Neuronal stem cell (in vitro differentiated cells): ENCODE data around the gene ROM1.

ENCODE experiments used
- DNase-seq: peaks from one replicate; pipeline ENCODE4 v3.0.0-alpha.2; 2013; ENCODE audit warnings: low spot score
- H2AFZ ChIP-seq: one replicate; pipeline ENCODE4 v1.6.1; 2013; ENCODE audit warnings: mild to moderate bottlenecking, low read length, inconsistent platforms
- H2AK5ac ChIP-seq: 2 replicates; pipeline ENCODE4 v1.6.1; 2013; ENCODE audit warnings: low read depth, mild to moderate bottlenecking, inconsistent platforms, low read length, moderate library complexity, mixed read lengths
- H2BK120ac ChIP-seq: 2 replicates; pipeline ENCODE4 v1.6.1; 2013; ENCODE audit warnings: low read depth, mild to moderate bottlenecking, inconsistent platforms, low read length, moderate library complexity, mixed read lengths
- H2BK12ac ChIP-seq: one replicate; pipeline ENCODE4 v1.6.1; 2013; ENCODE audit warnings: low read length, inconsistent platforms
- H2BK15ac ChIP-seq: 2 replicates; pipeline ENCODE4 v1.6.1; 2013; ENCODE audit warnings: mild to moderate bottlenecking, low read length, inconsistent platforms, mixed read lengths
- H2BK5ac ChIP-seq: one replicate; pipeline ENCODE4 v1.6.1; 2013; ENCODE audit warnings: inconsistent platforms, mild to moderate bottlenecking, low read length, moderate library complexity
- H3K14ac ChIP-seq: one replicate; pipeline ENCODE4 v1.6.1; 2013; ENCODE audit warnings: low read length, inconsistent platforms
- H3K18ac ChIP-seq: 2 replicates; pipeline ENCODE4 v1.6.1; 2013; ENCODE audit warnings: low read length, inconsistent platforms
- H3K23ac ChIP-seq: 2 replicates; pipeline ENCODE4 v1.6.1; 2013; ENCODE audit warnings: low read depth, mild to moderate bottlenecking, mixed read lengths, low read length, inconsistent platforms; ENCODE audit not compliant: poor library complexity
- H3K27ac ChIP-seq: replicated peaks from 3 replicates; pipeline ENCODE4 v1.5.1; 2013; ENCODE audit warnings: low read length, inconsistent platforms
- H3K27me3 ChIP-seq, 3 experiments: 2 replicates each; pipeline ENCODE4 v1.6.1; 2013; ENCODE audit warnings: low read length in 3 of 3, mild to moderate bottlenecking in 2 of 3, inconsistent platforms in 1 of 3, low read depth in 1 of 3, mixed read lengths in 1 of 3, moderate library complexity in 1 of 3; ENCODE audit not compliant: control insufficient read depth in 3 of 3, insufficient read depth in 3 of 3
- H3K36me3 ChIP-seq, 2 donors: replicated peaks in 1 of 2; 2 replicates each; pipeline ENCODE4 v1.6.1; 2013; ENCODE audit warnings: low read length in 2 of 2; ENCODE audit not compliant: control insufficient read depth in 2 of 2, insufficient read depth in 2 of 2
- H3K4ac ChIP-seq: 2 replicates; pipeline ENCODE4 v1.6.1; 2013; ENCODE audit warnings: inconsistent platforms, mild to moderate bottlenecking, low read length, moderate library complexity
- H3K4me1 ChIP-seq, 2 donors: 1 replicate in 1 of 2; 2 replicates in 1 of 2; pipeline ENCODE4 v1.6.1; 2013; ENCODE audit warnings: low read length in 2 of 2, low read depth in 1 of 2; ENCODE audit not compliant: control insufficient read depth in 2 of 2, insufficient read depth in 1 of 2
- H3K4me2 ChIP-seq: one replicate; pipeline ENCODE4 v1.6.1; 2013; ENCODE audit warnings: mild to moderate bottlenecking, low read length, inconsistent platforms; ENCODE audit not compliant: insufficient read depth, poor library complexity, severe bottlenecking
- H3K4me3 ChIP-seq, 2 donors: 2 replicates each; pipeline ENCODE4 v1.5.1; 2013; ENCODE audit warnings: low read length in 2 of 2, mild to moderate bottlenecking in 2 of 2, inconsistent platforms in 1 of 2, moderate library complexity in 1 of 2
- H3K79me1 ChIP-seq: one replicate; pipeline ENCODE4 v1.6.1; 2013; ENCODE audit warnings: low read depth, mild to moderate bottlenecking, inconsistent platforms, low read length, moderate library complexity
- H3K9ac ChIP-seq: one replicate; pipeline ENCODE4 v1.6.1; 2013; ENCODE audit warnings: mild to moderate bottlenecking, low read depth, low read length, inconsistent platforms; ENCODE audit not compliant: poor library complexity
- H3K9me3 ChIP-seq, 2 donors: replicated peaks in 1 of 2; 2 replicates each; pipeline versions ENCODE3 to v1.6.1; 2013; ENCODE audit warnings: low read length in 2 of 2, mild to moderate bottlenecking in 2 of 2, inconsistent platforms in 1 of 2, low read depth in 1 of 2, mixed read lengths in 1 of 2, moderate library complexity in 1 of 2; ENCODE audit not compliant: control insufficient read depth in 2 of 2, insufficient read depth in 1 of 2
- H4K8ac ChIP-seq: one replicate; pipeline ENCODE4 v1.6.1; 2013; ENCODE audit warnings: low read depth, mild to moderate bottlenecking, inconsistent platforms, low read length, moderate library complexity
- H4K91ac ChIP-seq: one replicate; pipeline ENCODE4 v1.6.1; 2013; ENCODE audit warnings: low read length, low read depth, mild to moderate bottlenecking, inconsistent platforms; ENCODE audit not compliant: poor library complexity
- WGBS, 2 donors: extraction: QIAGEN DNeasy Blood & Tissue Kit; methylation state at CpG; one replicate each; pipeline ENCODE4 v1.1.7; 2013; ENCODE audit warnings: missing lambda C conversion rate in 2 of 2, mixed read lengths in 1 of 2; ENCODE audit not compliant: insufficient read length in 2 of 2, insufficient replicate concordance in 1 of 2; ENCODE audit errors: extremely low coverage in 2 of 2; 5-methylcytosine and 5-hydroxymethylcytosine counted together

ROM1 gene

DNA sequence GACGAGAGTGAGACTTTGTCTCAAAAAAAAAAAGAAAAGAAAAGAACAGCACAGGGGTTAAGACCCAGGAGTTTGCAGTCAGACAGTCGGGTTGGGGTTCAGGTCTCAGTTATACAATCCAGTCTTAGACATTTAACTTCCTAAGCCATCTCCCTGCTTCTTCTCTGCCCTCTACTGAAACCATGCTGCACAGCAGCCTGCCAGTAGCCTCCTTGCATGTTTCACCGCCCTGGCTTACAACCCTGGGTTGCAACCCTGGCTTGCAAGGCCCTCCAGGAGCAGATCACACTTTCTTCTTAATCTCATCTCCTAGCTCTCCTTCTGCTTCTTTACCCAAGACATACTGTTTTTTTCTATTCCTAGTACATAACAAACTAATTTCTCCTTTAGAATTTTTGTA lies 14.7 kb downstream of the ROM1 start:
- Histone ChIP-seq H2BK15ac (no peak overlapping the region), H2BK120ac (no peak overlapping the region), H3K4ac (no peak overlapping the region), H3K4me1 (no peaks in the 10 kb centered on the region), H3K27me3 (no peaks in the 10 kb centered on the region), H3K23ac (no peak overlapping the region), H2AFZ (no peak overlapping the region), H3K4me2 (no peak overlapping the region), H2BK5ac (no peak overlapping the region), H3K9me3 (no peaks in the 10 kb centered on the region), H3K14ac (no peak overlapping the region), H3K4me3 (no peak overlapping the region), H2BK12ac (no peak overlapping the region), H3K27ac (no peak overlapping the region), H3K18ac (no peak overlapping the region), H3K9ac (no peak overlapping the region), H3K36me3 (peaks cover 64 to 82% of the 10 kb centered on the region in 2 donors), H4K8ac (no peak overlapping the region), H4K91ac (no peak overlapping the region), H3K79me1 (no peaks in the 10 kb centered on the region), H2AK5ac (no peak overlapping the region)
- WGBS, 2 donors = no CpG with 5 or more reads among the region's 3 CpGs
- DNase-seq = no peak

DNA sequence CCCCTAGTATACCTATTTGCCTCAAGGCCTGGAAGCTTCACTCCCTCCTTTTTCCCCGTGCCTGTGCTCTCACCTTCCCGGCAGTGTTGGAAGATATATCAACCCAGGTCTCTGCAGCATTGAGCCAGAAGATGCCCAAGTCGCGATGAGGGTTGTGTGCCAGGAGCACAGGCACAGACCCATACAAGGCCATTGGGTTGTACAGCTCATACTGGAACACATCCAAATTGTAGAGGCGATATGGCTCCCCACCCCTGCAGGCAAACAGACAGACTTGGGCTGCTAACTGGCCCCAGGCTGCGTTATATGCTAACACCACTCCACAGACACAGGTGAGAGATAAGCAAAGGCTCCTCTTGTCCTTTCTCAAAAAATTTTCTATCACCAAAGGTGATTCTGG lies 19.4 kb downstream of the ROM1 start:
- H2BK12ac ChIP-seq = no peak overlapping the region
- H3K4me3 ChIP-seq = no peak overlapping the region
- H2AK5ac ChIP-seq = no peak overlapping the region
- H3K14ac ChIP-seq = no peak overlapping the region
- no peak overlapping the region for H2BK5ac ChIP-seq
- no peak overlapping the region for H3K4me2 ChIP-seq
- H4K8ac ChIP-seq = no peak overlapping the region
- H2BK15ac ChIP-seq = no peak overlapping the region
- no peak overlapping the region for H2BK120ac ChIP-seq
- no peak overlapping the region for H3K23ac ChIP-seq
- no peak overlapping the region for H4K91ac ChIP-seq
- no peak overlapping the region for H3K27ac ChIP-seq
- H3K9me3 ChIP-seq = peaks cover 0 to 2% of the 10 kb centered on the region in 2 donors
- WGBS, 2 donors = no CpG with 5 or more reads among the region's 6 CpGs
- no peaks in the 10 kb centered on the region for H3K27me3 ChIP-seq
- no peak for DNase-seq
- H3K4ac ChIP-seq = no peak overlapping the region
- H3K79me1 ChIP-seq = no peaks in the 10 kb centered on the region
- H3K18ac ChIP-seq = no peak overlapping the region
- H3K4me1 ChIP-seq = no peaks in the 10 kb centered on the region
- no peak overlapping the region for H3K9ac ChIP-seq
- no peak overlapping the region for H2AFZ ChIP-seq
- H3K36me3 ChIP-seq = peaks cover 68 to 98% of the 10 kb centered on the region in 2 donors

DNA sequence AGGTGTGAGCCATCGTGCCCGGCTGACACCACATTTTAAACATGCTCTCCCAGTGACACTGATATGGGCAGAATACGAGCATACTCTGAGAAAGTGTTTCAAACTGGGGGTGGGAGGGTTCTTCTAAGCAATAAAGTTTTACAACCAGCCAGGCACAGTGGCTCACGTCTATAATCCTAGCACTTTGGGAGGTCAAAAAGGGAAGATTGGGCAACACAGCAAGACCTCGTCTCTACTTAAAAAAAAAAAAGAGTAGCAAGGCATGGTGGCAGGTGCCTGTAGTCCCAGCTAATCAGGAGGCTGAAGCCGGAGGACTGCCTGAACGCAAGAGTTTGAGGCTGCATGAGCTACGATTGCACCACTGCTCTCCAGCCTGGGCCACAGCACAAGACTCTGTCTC lies 31.2 kb downstream of the ROM1 start:
- no peak overlapping the region for H3K4me2 ChIP-seq
- H3K23ac ChIP-seq = no peak overlapping the region
- H2AFZ ChIP-seq = no peak overlapping the region
- no peak overlapping the region for H2BK12ac ChIP-seq
- H2BK15ac ChIP-seq = no peak overlapping the region
- no peak overlapping the region for H3K4me3 ChIP-seq
- H3K4ac ChIP-seq = no peak overlapping the region
- no peak overlapping the region for H2BK5ac ChIP-seq
- H3K4me1 ChIP-seq = peaks cover 4% of the 10 kb centered on the region in 2 donors
- H2AK5ac ChIP-seq = no peak overlapping the region
- no peak overlapping the region for H3K18ac ChIP-seq
- H3K14ac ChIP-seq = no peak overlapping the region
- no peak overlapping the region for H3K9ac ChIP-seq
- no peak overlapping the region for H2BK120ac ChIP-seq
- WGBS, 2 donors = no CpG with 5 or more reads among the region's 8 CpGs
- H3K27ac ChIP-seq = no peak overlapping the region
- H3K27me3 ChIP-seq = no peaks in the 10 kb centered on the region
- H3K9me3 ChIP-seq = no peaks in the 10 kb centered on the region
- H3K36me3 ChIP-seq = peaks cover 26 to 71% of the 10 kb centered on the region in 2 donors
- H4K91ac ChIP-seq = no peak overlapping the region
- no peak overlapping the region for H4K8ac ChIP-seq
- no peak for DNase-seq
- peaks cover 12% of the 10 kb centered on the region for H3K79me1 ChIP-seq

DNA sequence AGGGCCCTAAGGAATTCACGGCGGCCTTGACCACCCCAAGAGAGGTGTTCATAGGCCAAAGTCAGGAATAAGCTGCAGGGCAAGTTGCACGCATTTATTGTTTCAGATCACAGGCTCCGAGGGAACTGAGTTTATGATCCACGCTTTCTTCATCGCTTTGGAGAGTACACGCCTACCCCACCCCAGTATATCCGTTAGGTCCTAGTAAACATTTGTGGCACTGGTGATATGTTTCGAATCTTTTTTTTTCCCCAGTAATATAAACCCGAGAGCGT lies 32.6 kb downstream of the ROM1 start:
- Histone ChIP-seq H3K4me3 (peak overlapping the region; percentile 90 to 91), H3K18ac (no peak overlapping the region), H3K79me1 (peaks cover 11% of the 10 kb centered on the region), H2AK5ac (no peak overlapping the region), H4K91ac (no peak overlapping the region), H3K4me1 (peaks cover 4% of the 10 kb centered on the region in 2 donors), H3K9ac (peak overlapping the region; percentile 78), H2AFZ (peak overlapping the region; percentile 92), H2BK12ac (no peak overlapping the region), H3K4ac (no peak overlapping the region), H3K14ac (no peak overlapping the region), H3K4me2 (peak overlapping the region; percentile 90), H2BK120ac (no peak overlapping the region), H3K23ac (no peak overlapping the region), H3K27ac (peak overlapping the region; percentile 75), H2BK5ac (peak overlapping the region; percentile 97), H2BK15ac (no peak overlapping the region), H3K36me3 (peaks cover 27 to 71% of the 10 kb centered on the region in 2 donors), H3K9me3 (no peaks in the 10 kb centered on the region), H3K27me3 (no peaks in the 10 kb centered on the region), H4K8ac (no peak overlapping the region)
- WGBS, 2 donors = no CpG with 5 or more reads among the region's 11 CpGs
- no peak for DNase-seq
